ENCODE measurements around the gene USP5.

GRCh38 chr12:6838854-6839253 lies 13.1 kb upstream of the USP5 start:
- no peak for TF ChIP-seq CTCF (IDR thresholded peaks at IDR 0.05)
- TF ChIP-seq POLR2AphosphoS5 (IDR thresholded peaks at IDR 0.05), result no peak
- no peak for TF ChIP-seq POLR2A (IDR thresholded peaks at IDR 0.05)
